GM21717 (cell line): ENCODE results near the gene PLCE1.

Experiments used
- ATAC-seq: cut with Tn5 transposase; IDR thresholded peaks from one replicate; pipeline ENCODE4 v1.9.1; 2021; ENCODE audit warnings: mild to moderate bottlenecking, moderate library complexity; ENCODE audit not compliant: unreplicated experiment

The PLCE1 gene

DNA sequence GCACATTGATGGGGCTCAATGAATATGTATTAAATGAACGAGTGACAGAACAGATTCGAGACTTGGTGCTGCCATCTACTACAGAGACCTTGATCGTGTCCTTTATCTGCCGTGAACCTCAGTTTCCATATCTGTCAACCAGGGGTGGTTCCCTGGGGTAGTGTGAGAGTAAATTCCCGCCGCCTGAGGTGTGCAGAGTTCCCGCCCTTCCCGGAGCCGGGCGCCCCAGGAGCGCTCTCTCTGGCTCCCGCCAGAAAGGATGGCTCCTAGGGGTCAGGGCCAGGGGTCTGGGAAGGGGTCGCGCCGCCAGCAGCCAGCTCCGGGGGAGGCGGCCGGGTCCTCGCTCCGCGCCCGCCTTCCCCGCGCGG, 333 bp upstream of the PLCE1 start:
- no peak for ATAC-seq

DNA sequence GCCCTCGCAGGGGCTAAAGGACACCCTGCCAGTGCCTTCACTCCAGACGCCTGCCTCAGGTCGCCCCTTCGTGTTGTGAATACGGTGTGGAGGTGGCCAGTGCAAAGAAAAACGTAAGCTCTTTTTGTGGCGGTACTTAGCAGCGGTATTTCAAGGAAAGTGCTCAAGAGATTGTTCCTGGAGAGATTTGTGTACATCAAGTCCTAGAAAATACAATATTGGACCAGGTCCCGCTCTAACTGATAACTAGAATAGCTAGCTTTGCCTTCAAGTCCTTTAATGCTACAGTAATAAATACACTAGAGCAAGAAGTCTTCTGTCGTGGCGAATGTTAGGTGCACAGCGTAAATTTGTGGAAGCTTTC, 689 bp downstream of the PLCE1 start:
- no peak for ATAC-seq

DNA sequence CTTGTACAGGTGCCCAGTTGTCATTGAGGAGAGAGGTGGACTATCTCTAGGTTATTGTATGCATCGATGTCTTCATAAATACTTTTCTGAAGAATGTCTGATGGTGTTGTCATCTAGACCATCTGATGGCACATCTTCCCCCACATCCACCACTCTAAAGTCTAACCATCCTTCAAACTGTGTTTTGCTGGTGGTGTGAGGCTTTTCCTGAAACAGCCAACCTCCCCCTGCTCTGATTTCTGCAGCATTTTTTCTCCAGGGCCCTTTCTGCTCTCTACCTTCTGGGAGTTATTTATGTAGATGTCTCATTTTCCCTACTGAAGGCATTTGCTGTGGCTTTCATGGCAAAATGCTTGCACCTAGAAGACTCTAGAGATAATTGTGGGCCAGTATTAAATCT, 1.5 kb downstream of the PLCE1 start:
- ATAC-seq: no peak

DNA sequence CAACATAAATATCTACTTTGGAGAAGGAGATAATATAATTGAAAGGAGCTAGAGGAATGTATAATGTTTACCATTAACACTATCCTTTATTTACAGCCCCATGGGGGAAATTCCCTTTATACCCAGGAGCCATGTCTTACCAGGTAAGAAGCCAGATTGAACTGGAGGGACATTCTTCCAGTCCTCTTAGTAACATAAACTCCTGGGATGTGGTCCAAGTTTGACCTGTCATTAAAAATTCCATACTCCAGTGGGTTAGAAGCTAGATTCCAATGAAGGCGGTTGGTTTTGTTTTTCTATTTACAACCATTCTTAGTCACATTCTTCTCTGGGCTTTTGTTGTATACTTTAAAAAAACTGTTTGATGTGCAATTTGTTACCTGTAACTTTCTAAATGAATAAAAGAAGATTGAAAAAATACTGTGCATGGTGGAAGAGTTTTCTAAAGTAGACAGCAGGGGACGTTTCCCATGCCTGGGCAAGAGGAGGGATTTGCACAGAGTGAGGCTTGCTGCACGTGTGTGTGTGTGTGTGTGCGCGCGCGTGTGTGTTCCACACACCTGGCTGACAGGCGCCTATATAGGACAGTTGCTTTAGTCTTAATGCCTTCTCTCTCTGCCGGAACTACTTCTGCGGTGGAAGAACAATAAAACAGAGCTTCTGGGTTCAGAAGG, 2.0 kb downstream of the PLCE1 start:
- ATAC-seq: no peak

DNA sequence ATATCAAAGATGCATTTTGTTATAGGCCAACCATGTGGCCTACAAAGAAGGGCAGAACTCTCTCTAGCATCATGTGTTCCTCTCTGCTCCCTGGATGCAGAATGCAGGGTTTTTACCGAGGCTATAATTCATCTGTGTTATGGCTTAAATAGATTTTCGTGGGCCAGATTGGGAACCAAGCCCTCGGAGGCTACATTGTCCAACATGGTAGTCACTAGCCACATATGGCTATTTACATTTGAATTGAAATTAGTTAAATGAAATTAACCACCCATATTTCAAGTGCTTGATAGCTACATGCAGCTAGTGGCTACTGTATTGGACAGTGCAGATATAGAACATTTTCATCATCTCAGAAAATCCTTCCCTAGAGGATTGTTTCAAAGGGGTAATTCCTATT, 2.8 kb downstream of the PLCE1 start:
- ATAC-seq: no peak

DNA sequence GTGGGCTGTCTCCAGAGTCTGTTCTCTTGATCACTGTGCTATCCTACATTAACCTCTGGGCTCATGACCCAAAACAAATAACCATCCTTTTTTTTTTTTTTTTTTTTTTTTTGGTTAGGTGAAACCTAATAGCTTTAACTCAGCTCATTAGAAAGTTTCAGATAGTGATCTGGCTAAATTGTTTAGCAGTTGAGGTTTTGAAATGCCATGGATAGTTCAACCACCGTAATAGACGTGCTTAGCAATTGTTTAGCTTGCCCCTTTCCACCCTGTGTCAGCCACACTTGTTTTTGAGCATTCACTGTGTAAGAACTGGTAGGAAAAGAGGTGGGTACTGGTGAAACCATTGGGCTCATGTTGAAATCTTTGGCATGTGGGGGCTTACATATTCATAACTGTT, 3.8 kb downstream of the PLCE1 start:
- ATAC-seq: no peak

DNA sequence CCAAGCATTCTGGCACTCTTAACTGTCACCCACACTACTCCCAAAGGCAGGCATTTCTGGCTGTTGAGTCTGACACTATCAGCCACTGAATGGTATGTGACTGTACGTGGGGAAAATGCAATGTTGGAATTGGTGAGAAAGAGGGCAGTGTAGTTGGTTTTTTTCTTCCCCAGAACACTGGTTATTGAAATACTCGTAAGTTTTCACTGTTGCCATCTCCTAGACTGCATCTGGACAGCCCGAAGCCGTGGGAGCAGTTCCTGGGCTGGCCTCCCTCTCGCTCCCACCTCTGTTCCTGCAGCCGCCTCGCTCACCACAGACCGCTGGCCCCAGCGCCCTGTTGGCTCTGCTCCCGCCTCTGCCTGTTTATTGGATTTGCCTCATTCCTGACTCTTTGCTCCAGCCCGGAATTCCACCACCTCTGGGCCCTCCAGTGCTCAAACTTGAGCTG, 5.7 kb downstream of the PLCE1 start:
- no peak for ATAC-seq

DNA sequence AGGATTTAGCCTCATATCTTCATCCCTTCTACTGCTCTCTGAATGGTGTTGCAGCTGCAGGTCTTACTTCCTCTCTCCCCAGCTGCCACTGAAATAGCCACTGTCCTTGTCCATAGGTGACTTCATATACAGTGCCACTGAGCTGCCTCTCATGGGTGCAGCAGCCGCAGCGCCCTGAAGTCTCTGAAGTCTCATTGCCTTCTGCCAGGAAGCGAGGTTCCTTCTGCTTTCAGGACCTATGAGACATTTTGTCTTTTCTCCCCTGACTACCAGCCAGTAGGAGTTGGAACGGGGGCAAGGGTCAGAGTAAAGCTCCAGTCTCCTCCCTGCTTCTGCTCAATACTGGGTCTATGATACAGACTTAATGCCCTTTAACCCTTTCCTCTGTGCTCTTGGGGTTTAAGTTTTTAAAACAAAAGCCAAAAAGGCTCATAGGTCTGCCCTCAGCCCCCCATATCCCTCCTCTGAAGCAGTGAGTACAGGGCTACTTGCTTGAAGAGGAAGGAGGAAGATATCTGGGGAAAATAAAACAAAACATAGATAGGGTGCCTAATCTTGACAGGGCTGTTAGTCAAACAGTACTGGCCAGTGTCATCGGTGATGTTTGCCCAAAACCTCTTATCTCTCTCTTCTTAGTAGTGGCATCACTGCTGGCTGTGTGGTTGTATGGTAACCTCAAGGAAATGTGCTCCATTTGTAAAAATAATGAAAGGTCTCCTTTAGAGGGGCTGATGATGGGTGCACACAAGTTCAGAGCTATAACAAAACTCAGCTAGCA, 7.1 kb downstream of the PLCE1 start:
- ATAC-seq: no peak

DNA sequence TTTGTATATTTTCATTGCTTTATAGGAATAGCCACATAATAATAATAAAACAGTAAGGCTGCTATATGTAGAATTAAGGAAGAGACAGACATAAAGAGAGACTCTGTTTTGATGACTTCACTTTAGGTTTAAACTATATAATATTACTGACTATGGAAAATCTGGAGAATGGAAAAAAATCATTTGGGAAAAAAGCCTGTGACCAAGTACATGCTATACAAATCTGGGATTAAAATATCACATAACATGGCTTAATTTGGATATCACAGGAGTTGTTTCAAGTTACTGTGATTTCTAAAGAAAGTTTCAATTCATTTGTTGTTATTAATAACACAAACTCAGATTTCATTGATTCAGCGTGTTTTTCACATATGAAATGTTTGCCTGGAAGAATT, 7.7 kb downstream of the PLCE1 start:
- ATAC-seq: no peak

DNA sequence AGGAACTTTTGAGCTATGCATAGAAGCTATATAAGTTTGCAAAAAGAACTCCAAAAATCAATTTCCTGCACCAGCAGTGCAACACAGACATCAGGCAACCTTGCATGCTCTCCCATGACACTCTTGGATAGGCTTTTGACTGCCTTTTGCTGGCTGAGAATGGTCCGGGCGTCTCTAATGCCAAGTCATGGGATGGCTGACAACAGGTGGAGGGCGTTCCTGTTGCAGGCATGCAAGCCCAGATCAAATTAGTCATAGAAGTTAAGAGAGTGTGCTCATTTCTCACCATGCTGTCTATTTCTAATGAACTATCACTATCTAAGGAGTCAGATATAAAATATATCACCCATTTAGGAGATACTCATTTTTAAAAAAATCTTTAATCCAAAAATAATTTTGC, 8.4 kb downstream of the PLCE1 start:
- no peak for ATAC-seq

DNA sequence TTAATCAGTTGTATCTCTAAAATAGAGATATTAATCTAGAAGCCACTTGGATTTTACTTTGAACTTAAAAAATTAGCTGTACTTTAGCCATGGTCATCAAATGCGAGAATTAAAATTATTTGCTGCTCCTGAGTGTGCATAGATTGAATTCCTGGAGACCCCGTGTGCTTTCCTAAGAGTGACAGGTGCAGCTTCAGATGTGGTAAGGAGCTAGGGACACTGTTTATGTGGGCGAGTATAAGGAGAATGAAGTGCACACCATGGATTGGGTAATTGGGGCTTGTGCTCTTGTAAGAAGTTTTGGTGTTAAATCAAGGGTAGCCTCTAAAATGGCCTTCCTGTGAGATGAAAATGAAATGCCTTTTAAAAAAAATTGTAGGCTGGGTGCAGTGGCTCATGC, 9.8 kb downstream of the PLCE1 start:
- ATAC-seq: no peak

DNA sequence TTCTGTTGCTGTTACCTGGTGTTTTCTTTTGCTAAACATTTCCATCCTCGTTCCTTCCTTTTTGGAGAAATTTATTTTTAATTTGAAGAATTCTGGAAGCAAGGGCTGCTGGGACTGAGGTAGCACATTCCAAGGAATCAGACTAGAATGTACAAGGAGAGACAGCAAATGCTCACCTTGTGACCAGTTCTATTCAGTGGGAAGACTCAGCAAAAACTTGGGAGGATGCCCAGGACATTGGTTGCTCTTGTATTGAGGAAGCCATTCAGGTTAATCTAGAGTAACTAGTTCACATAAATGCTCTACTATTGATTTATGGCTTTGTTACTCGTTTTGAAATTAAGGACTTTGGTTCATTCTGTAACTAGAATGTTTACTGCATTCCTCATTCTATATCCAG, 11.3 kb downstream of the PLCE1 start:
- no peak for ATAC-seq

DNA sequence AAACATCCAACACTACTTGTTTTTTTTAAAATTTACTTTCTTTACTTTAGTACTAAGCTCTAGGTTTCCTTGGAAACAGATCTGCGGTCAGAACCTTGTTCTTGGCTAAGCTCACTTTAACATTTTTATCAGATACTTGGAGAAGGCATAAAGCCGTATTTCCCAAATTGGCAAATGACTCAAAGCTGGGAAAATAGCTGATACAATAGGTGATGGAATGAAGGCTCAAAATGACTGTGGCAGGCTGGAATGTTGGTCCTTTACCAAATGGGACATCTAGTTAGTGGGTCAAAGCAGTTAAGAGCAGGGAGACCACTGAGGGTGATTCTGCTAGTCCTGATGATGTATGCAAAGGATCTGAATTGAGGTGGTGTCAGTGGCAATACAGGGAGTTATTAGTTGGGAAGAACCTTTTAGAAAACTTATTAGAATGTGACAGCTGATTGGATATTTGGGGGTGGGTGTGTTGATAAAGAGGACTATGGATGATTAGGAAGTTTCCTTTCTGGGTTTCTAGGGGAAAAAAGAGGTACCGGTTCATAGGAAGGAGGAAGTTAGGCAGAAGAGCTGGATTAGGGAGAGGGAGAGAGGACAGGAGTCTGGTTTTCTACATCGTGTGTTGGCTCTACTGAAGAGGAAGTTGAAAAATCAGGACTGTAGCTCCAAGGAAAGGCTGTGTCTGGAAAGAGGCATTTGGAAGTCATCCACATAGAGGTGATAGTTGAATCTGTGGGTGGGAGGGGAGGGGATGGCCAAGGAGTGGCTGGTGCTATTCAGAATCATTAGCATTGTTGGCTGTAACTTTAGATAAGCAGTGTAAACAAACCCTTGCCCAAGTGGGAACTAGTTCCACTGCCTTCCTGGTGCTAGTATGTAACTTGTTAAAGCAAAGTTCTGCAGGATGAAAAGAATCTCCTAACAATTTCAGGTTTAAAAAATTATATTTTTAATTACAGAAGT, 13.1 kb downstream of the PLCE1 start:
- ATAC-seq: no peak

DNA sequence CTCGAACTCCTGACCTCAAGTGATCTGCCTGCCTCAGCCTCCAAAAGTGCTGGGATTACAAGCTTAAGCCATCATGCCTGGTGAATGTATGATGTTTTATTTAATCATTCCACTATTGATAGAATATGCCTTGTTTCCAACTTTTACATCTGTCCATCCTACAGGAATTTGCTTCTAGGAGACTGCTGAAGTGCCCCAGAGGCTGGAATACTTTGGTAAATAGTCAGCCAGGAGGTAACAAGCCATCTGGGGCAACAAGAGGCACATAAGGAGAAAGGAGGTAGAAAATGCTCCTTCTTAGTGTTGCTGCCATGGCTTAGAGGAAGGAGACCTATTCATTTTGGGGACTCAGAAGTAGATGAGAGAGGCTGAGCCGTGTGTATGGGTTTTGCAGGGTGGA, 14.8 kb downstream of the PLCE1 start:
- no peak for ATAC-seq

DNA sequence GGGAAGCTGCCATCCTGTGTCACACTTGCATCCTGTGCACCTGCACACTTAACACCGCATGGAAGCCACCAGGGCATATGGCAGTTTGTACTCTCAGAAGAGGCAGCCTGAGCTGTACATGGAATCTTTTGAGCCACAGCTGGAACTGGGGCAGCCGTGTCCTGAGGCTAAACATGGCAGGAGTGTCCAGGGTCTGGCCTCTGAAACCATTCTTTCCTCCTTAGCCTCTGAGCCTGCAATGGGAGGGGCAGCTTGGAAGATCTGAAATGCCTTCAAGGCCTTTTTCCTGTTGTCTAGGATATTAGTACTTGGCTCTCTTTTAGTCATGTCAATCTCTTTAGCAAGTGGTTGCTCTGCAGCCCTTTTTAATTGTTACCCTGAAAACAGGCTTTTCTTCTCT, 16.4 kb downstream of the PLCE1 start:
- ATAC-seq: no peak

DNA sequence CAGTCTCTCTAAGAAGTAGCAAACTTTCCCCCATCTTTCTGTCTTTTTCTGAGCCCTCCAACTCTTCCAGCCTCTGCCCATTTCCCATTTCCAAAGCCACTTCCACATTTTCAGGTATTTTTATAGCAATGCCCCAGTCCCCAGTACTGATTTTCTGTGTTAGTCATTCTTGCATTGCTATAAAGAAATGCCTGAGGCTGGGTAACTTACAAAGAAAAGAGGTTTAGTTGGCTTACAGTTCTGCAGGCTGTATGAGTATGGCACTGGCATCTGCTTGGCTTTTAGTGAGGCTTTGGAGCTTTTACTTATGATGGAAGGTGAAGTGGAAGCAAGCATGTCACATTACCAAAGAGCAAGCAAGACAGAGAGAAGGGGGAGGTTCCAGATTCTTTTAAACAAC, 17.2 kb downstream of the PLCE1 start:
- no peak for ATAC-seq

DNA sequence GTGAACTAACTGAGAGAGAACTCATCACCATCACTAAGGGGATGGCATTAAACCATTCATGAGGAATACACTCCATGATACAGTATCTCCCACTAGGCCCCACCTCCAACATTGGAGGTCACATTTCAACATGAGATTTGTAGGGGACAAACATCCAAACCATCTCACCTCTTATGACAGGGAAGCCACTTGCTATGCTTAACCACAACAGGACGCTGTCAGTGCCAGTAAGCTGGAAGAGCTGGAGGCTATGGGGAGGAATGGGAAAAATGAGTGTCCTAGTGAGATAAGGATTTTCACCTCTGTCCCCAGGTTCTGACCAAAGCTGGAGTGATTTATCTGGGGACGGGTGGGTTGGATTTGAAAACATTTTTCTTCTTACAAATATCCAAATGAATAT, 17.6 kb downstream of the PLCE1 start:
- no peak for ATAC-seq

DNA sequence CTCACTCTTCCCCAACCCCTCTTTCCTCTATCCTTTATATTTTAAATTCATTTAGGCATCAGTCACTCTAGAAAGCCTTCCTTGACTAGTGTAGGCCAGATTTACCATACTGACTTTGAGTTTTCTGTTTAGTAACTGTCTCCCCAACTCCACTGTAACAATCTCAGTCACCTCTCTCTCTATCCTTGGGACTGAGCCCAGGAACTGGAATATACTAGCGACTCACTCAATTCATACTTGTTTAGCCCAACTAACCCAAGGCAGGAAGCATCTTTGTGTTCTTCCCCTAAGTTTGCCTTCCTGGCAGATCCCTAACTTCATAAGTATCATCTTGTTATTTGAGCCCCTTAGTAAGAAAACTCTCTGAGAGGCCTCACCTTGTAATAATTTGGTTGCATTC, 19.1 kb downstream of the PLCE1 start:
- no peak for ATAC-seq

DNA sequence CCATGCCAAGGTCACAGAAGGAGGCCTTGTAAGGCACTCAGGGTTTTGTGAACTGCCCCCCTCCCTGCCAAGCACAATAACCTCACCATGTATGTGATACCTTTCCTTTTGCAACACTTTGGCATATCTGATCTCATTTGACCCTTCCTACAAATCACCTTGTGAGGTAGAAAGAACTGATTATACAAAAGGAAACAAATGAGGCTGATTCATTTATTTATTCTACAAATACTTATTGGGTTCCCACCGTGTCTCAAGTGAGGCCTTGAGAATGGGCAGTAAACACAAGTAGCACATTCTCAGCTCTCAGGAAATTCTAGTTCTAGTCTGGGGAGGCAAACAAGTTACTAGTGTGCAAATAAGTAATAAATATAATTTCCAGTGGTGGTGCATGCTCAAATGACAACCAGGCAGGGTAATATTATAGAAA, 19.6 kb downstream of the PLCE1 start:
- ATAC-seq: no peak

DNA sequence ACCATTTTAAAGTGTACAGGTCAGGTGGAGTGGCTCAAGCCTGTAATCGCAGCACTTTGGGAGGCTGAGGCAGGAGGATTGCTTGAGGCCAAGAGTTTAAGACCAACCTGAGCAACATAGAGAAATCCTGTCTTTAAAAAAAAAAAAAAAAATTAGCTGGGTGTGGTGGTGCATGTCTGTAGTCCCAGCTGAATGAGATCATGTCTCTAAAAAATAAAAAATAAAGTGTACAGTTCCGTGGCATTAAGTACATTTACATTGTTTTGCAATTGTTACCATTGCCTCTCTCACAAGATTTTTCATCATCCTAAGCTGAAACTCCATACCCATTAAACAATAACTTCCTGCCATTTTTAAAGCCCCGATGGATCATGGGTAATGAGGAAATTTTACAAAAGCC, 20.6 kb downstream of the PLCE1 start:
- ATAC-seq: no peak
